H1 (cell line): ENCODE measurements around the gene ZFP57. TPM values are rescaled to one million over a fixed set of nuclear protein-coding genes. Genes with fewer than 3 reads are reported as not detected.

Experiments used
- CTCF ChIA-PET: fragments of 300-600 bp; sonication (Branson Sonifier 250); formaldehyde crosslinking; loops from one replicate; lab custom pipeline; 2021; ENCODE audit not compliant: partially characterized antibody; lab: Charles Lee
- POLR2A ChIA-PET: fragments of 300-600 bp; sonication (Branson Sonifier 250); formaldehyde crosslinking; loops from one replicate; lab custom pipeline; 2021; ENCODE audit warnings: inconsistent platforms; ENCODE audit not compliant: partially characterized antibody; lab: Charles Lee
- DNase-seq, 2 experiments: peaks; one replicate each; pipeline versions ENCODE4 v3.0.0 to v3.0.0-alpha.2; 2010 to 2022; ENCODE audit warnings: low spot score in 2 of 2, low read depth in 1 of 2, mixed read lengths in 1 of 2
- FAIRE-seq: peaks from 2 replicates; lab custom pipeline; 2011; peaks lifted over from hg19 to GRCh38; lab: Jason Lieb, UNC
- H2AFZ ChIP-seq: 2 replicates; pipeline ENCODE4 v1.8.1; 2012; ENCODE audit warnings: low read length, inconsistent platforms
- H2AK5ac ChIP-seq: 2 replicates; pipeline ENCODE4 v1.6.1; 2013; ENCODE audit warnings: low read depth, low read length
- H2BK120ac ChIP-seq: replicated peaks from 2 replicates; pipeline ENCODE3; 2013; ENCODE audit warnings: low read depth, low read length, inconsistent platforms
- H2BK12ac ChIP-seq: 2 replicates; pipeline ENCODE4 v1.6.1; 2013; ENCODE audit warnings: low read depth, low read length
- H2BK15ac ChIP-seq: 2 replicates; pipeline ENCODE4 v1.6.1; 2013; ENCODE audit warnings: low read length
- H2BK20ac ChIP-seq: 2 replicates; pipeline ENCODE4 v1.6.1; 2013; ENCODE audit warnings: low read length
- H2BK5ac ChIP-seq: 2 replicates; pipeline ENCODE4 v1.6.1; 2013; ENCODE audit warnings: low read depth, low read length
- H3K14ac ChIP-seq: 2 replicates; pipeline ENCODE4 v1.6.1; 2013; ENCODE audit warnings: inconsistent platforms; ENCODE audit not compliant: insufficient read length
- H3K18ac ChIP-seq: 2 replicates; pipeline ENCODE4 v1.6.1; 2013; ENCODE audit warnings: low read length; ENCODE audit errors: extremely low read depth
- H3K23ac ChIP-seq: 2 replicates; pipeline ENCODE4 v1.6.1; 2013; ENCODE audit warnings: inconsistent platforms; ENCODE audit not compliant: insufficient read length
- H3K23me2 ChIP-seq: 2 replicates; pipeline ENCODE4 v1.6.1; 2013; ENCODE audit warnings: low read depth, low read length
- H3K27ac ChIP-seq: 2 replicates; pipeline ENCODE4 v1.6.1; 2011; ENCODE audit warnings: low read depth, low read length, inconsistent platforms
- H3K27me3 ChIP-seq, 4 experiments: replicated peaks in 1 of 4; 1 replicate in 1 of 4; 2 replicates in 3 of 4; pipeline versions ENCODE4 v1.6.1 to v1.8.1; 2011 to 2013; ENCODE audit warnings: low read length in 3 of 4, mild to moderate bottlenecking in 3 of 4, inconsistent platforms in 2 of 4, mixed read lengths in 2 of 4, moderate library complexity in 1 of 4; ENCODE audit not compliant: control insufficient read depth in 3 of 4, insufficient read depth in 3 of 4; ENCODE audit errors: extremely low read depth in 1 of 4
- H3K36me3 ChIP-seq, 4 experiments: 2 replicates each; pipeline versions ENCODE4 v1.6.1 to v1.8.1; 2011 to 2013; ENCODE audit warnings: mild to moderate bottlenecking in 4 of 4, low read length in 3 of 4, moderate library complexity in 2 of 4, control low read depth in 1 of 4, inconsistent platforms in 1 of 4; ENCODE audit not compliant: insufficient read depth in 4 of 4, control insufficient read depth in 2 of 4
- H3K4ac ChIP-seq: replicated peaks from 2 replicates; pipeline ENCODE3; 2013; ENCODE audit warnings: low read length, low read depth, mixed read lengths, inconsistent platforms; ENCODE audit not compliant: insufficient read length
- H3K4me1 ChIP-seq, 4 experiments: replicated peaks in 1 of 4; 1 replicate in 1 of 4; 2 replicates in 3 of 4; pipeline versions ENCODE4 v1.6.1 to v1.8.1; 2011 to 2013; ENCODE audit warnings: low read length in 3 of 4, inconsistent platforms in 2 of 4, mixed read lengths in 1 of 4; ENCODE audit not compliant: insufficient read depth in 4 of 4, control insufficient read depth in 3 of 4
- H3K4me2 ChIP-seq, 2 experiments: 2 replicates each; pipeline versions ENCODE4 v1.6.1 to v1.8.1; 2011 to 2013; ENCODE audit warnings: low read depth in 2 of 2, low read length in 2 of 2, control low read depth in 1 of 2, inconsistent platforms in 1 of 2, mild to moderate bottlenecking in 1 of 2; ENCODE audit not compliant: insufficient read depth in 1 of 2
- H3K4me3 ChIP-seq, 4 experiments: fragments of 200-600, 300-600 bp in 1 of 4; sonication (generic), shearing (Covaris generic), sonication (Bioruptor Twin) in 1 of 4; 2 replicates each; pipeline versions ENCODE4 v1.5.1 to v1.8.1; 2011 to 2016; ENCODE audit warnings: low read length in 4 of 4, low read depth in 3 of 4, control low read depth in 2 of 4, inconsistent platforms in 2 of 4, mild to moderate bottlenecking in 2 of 4, mixed read lengths in 1 of 4, moderate library complexity in 1 of 4; ENCODE audit not compliant: insufficient read depth in 2 of 4; ENCODE audit errors: extremely low read depth in 1 of 4
- H3K56ac ChIP-seq: replicated peaks from 2 replicates; pipeline ENCODE3; 2013; ENCODE audit warnings: low read depth, mild to moderate bottlenecking, mixed read lengths, low read length, inconsistent platforms; ENCODE audit not compliant: insufficient read length
- H3K79me1 ChIP-seq: 2 replicates; pipeline ENCODE4 v1.6.1; 2013; ENCODE audit warnings: low read depth, low read length, control low read depth
- H3K79me2 ChIP-seq, 2 experiments: 2 replicates each; pipeline versions ENCODE4 v1.6.1 to v1.8.1; 2012 to 2013; ENCODE audit warnings: low read length in 2 of 2, mild to moderate bottlenecking in 2 of 2, inconsistent platforms in 1 of 2; ENCODE audit not compliant: insufficient read depth in 2 of 2, control insufficient read depth in 1 of 2
- H3K9ac ChIP-seq, 4 experiments: replicated peaks in 1 of 4; 1 replicate in 1 of 4; 2 replicates in 3 of 4; pipeline versions ENCODE4 v1.6.1 to v1.8.1; 2011 to 2013; ENCODE audit warnings: low read depth in 3 of 4, low read length in 3 of 4, control low read depth in 2 of 4, mild to moderate bottlenecking in 2 of 4, moderate library complexity in 2 of 4, inconsistent platforms in 1 of 4; ENCODE audit errors: extremely low read depth in 1 of 4
- H3K9me3 ChIP-seq, 2 experiments: 2 replicates each; pipeline versions ENCODE4 v1.6.1 to v1.8.1; 2012 to 2013; ENCODE audit warnings: mild to moderate bottlenecking in 2 of 2, moderate library complexity in 2 of 2, control low read depth in 1 of 2, inconsistent platforms in 1 of 2, low read depth in 1 of 2, low read length in 1 of 2, mixed read lengths in 1 of 2; ENCODE audit not compliant: insufficient read depth in 2 of 2
- H4K20me1 ChIP-seq, 2 experiments: replicated peaks in 1 of 2; 2 replicates each; pipeline versions ENCODE3 to v1.8.1; 2011 to 2013; ENCODE audit warnings: inconsistent platforms in 2 of 2, low read length in 2 of 2, mild to moderate bottlenecking in 1 of 2; ENCODE audit not compliant: insufficient read depth in 2 of 2, control insufficient read depth in 1 of 2
- H4K5ac ChIP-seq: 2 replicates; pipeline ENCODE4 v1.6.1; 2013; ENCODE audit warnings: low read length, low read depth, mixed read lengths, inconsistent platforms; ENCODE audit not compliant: insufficient read length
- H4K8ac ChIP-seq: 2 replicates; pipeline ENCODE4 v1.8.0; 2013; ENCODE audit warnings: mild to moderate bottlenecking, moderate library complexity, low read length, inconsistent platforms; ENCODE audit not compliant: insufficient read depth; ENCODE audit errors: extremely low read depth
- H4K91ac ChIP-seq: replicated peaks from 2 replicates; pipeline ENCODE3; 2013; ENCODE audit warnings: low read length, mixed read lengths, inconsistent platforms; ENCODE audit not compliant: insufficient read length
- CTCF ChIP-seq, 3 experiments: IDR thresholded peaks; 1 replicate in 2 of 3; 2 replicates in 1 of 3; pipeline versions ENCODE4 v1.5.1 to v1.6.1; 2011; ENCODE audit warnings: low read length in 3 of 3, mild to moderate bottlenecking in 3 of 3, inconsistent platforms in 2 of 3, low read depth in 1 of 3, moderate library complexity in 1 of 3; ENCODE audit not compliant: insufficient read depth in 1 of 3; ENCODE audit errors: control extremely low read depth in 1 of 3
- EP300 ChIP-seq, 2 experiments: IDR thresholded peaks; 1 replicate in 1 of 2; 2 replicates in 1 of 2; pipeline ENCODE4 v1.6.1; 2011 to 2012; ENCODE audit warnings: low read depth in 2 of 2, low read length in 2 of 2, mild to moderate bottlenecking in 2 of 2, borderline replicate concordance in 1 of 2, inconsistent platforms in 1 of 2, moderate library complexity in 1 of 2
- RBBP5 ChIP-seq: IDR thresholded peaks from 2 replicates; pipeline ENCODE4 v1.7.1; 2012; ENCODE audit warnings: low read depth, mild to moderate bottlenecking, inconsistent platforms, low read length, moderate library complexity, borderline replicate concordance
- SUZ12 ChIP-seq: fragments of 200-600 bp; sonication (generic); IDR thresholded peaks from 2 replicates; pipeline ENCODE4 v1.6.1; 2012; ENCODE audit warnings: mild to moderate bottlenecking, inconsistent platforms, low read length, moderate library complexity, mixed read lengths
- WGBS, 2 experiments: shearing (Covaris generic) in 1 of 2; methylation state at CpG; one replicate each; pipeline versions ENCODE4 v1.1.6 to v1.1.7; 2013 to 2015; ENCODE audit warnings: low lambda C conversion rate in 2 of 2, mixed read lengths in 2 of 2, inconsistent platforms in 1 of 2, low coverage in 1 of 2, missing lambda C conversion rate in 1 of 2; ENCODE audit not compliant: insufficient replicate concordance in 2 of 2, insufficient coverage in 1 of 2, insufficient read length in 1 of 2; ENCODE audit errors: extremely low coverage in 1 of 2, missing lambda C conversion rate in 1 of 2; 5-methylcytosine and 5-hydroxymethylcytosine counted together
- polyA plus RNA-seq, 7 experiments: library from polyadenylated mRNA; depleted of rRNA in 3 of 7; stranded (reverse) in 5 of 7; unstranded in 2 of 7; fragments of >200 nt in 5 of 7; fragments of 200-250 nt in 2 of 7; gene quantifications; 1 replicate in 5 of 7; 2 replicates in 1 of 7; 4 replicates in 1 of 7; pipeline versions ENCODE4 v1.2.1 to v1.2.3, GENCODE V29; 2011 to 2013; ENCODE audit warnings: missing spikeins in 2 of 7, mixed read lengths in 2 of 7
- total RNA-seq: library from RNA; stranded (reverse); fragmentation: NEBNext Ultra II Directional; extraction: Animal tissue kit (Norgen Biotek cat#: 25700); gene quantifications from 2 replicates; pipeline ENCODE4 v1.2.1, GENCODE V29; 2021
- TF ChIP-seq, protein P1 (sequence below): IDR thresholded peaks from 2 replicates; pipeline ENCODE4 v1.6.1; 2012; ENCODE audit warnings: inconsistent platforms

Gene ZFP57
- total and polyA plus RNA-seq, 2 of the 8 experiments (the other 6 are each of a cell fraction or from before 2014, with no cell fraction given) = 0.85 to 1.2 TPM

DNA sequence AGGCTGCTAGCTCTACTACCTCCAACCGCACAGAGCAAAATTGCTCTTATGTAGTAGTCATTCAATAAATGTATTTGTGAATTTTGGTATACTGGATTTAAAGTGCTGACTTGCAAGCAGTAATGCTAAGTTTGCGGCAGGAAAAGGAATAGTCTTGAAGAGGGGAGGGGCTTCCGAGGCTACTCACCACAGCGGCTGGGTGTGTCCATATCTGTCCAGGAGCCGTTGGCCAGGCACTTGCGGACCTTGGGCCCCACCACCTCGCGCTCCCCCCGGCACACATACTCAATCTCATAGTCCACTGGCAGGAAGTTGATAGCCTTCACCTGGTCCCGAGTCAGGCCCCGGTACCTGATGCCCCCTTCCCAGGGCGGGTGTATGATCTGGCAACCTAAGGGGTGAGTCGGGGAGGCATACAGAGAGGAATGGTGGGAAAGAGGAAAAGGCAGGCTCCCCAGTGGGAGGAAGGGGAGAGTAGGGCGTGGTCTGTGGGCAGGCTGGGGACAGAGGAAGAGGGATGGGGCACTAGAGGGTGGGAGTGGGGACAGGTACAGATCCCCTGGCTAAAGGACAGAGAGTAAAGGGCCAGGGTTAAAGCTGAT lies 49.6 kb downstream of the ZFP57 start:
- TF ChIP-seq CTCF (IDR thresholded peaks at IDR 0.05; ENCODE audit: control extremely low read depth in 1 of 3, insufficient read depth in 1 of 3, low read depth in 1 of 3, low read length in 3 of 3) (no peak), EP300 (IDR thresholded peaks at IDR 0.05; ENCODE audit: borderline replicate concordance in 1 of 2, low read depth in 2 of 2, low read length in 2 of 2) (no peak), SUZ12 (no peak), RBBP5 (peak; percentile 11; the same call in 1 of the 2 replicates)
- TF ChIP-seq, protein P1, sequence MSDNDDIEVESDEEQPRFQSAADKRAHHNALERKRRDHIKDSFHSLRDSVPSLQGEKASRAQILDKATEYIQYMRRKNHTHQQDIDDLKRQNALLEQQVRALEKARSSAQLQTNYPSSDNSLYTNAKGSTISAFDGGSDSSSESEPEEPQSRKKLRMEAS = 0 out of 2 replicates have a peak, but pooled peaks have one; percentile 10
- Histone ChIP-seq H3K36me3 (no peaks in the 10 kb centered on the region; a peak in 1 of 8 replicates), H3K56ac (peak overlapping the region; percentile 23), H2BK12ac (0 out of 2 replicates have a peak overlapping the region, but pooled peaks have one; percentile 39), H3K23me2 (peaks cover 40% of the 10 kb centered on the region), H3K79me2 (peaks cover 9 to 52% of the 10 kb centered on the region in 2 experiments), H2BK15ac (no peak overlapping the region), H2AFZ (no peak overlapping the region), H2AK5ac (no peak overlapping the region), H3K9me3 (no peaks in the 10 kb centered on the region), H3K4me2 (peak overlapping the region; percentile 93), H3K14ac (no peak overlapping the region), H3K4me1 (peaks cover 8 to 28% (median 18%) of the 10 kb centered on the region in 4 experiments), H2BK120ac (no peak overlapping the region), H3K79me1 (peaks cover 7% of the 10 kb centered on the region), H4K5ac (no peak overlapping the region), H4K8ac (no peak overlapping the region; the same call in 1 of the 2 replicates), H4K91ac (no peak overlapping the region), H3K4me3 (peak overlapping the region; percentile 67 to 84 (median 70)), H3K27me3 (no peaks in the 10 kb centered on the region), H3K9ac (no peak overlapping the region), H3K18ac (peak overlapping the region; percentile 71), H2BK5ac (peak overlapping the region; percentile 81; the same call in 1 of the 2 replicates), H3K4ac (no peak overlapping the region), H2BK20ac (0 out of 2 replicates have a peak overlapping the region, but pooled peaks have one; percentile 80), H3K23ac (no peak overlapping the region), H4K20me1 (peaks cover 0 to 11% of the 10 kb centered on the region in 2 experiments), H3K27ac (no peak overlapping the region)
- ChIA-PET CTCF (interaction anchor here (0.6 to 33.1 kb wide), 6 partner anchors 10 to 215 kb away, joined by 3 to 658 read pairs (median 4); partner anchors contain the start of gene MOG), POLR2A (interaction anchor here (0.6 to 1.5 kb wide), 3 partner anchors 9 to 38 kb away, joined by 3 to 5 read pairs (median 3); no protein-coding TSS in a partner anchor)
- FAIRE-seq = no peak
- peak in 1 of 2 experiments; percentile 68 for DNase-seq
- 12% methylated on average over 14 of the region's 14 CpGs; no CpG with 5 or more reads in 1 of the 2 experiments for WGBS, 2 experiments
